Nephron progenitor cell (in vitro differentiated cells): ENCODE measurements around the gene HIVEP2.
A peak's percentile ranks its signal among the peaks of the same experiment; 100 is the strongest.

ENCODE experiments used
- DNase-seq: peaks from one replicate; pipeline ENCODE4 v3.0.0; 2021
- H3K27ac Mint-ChIP-seq: 2 replicates; pipeline ENCODE4 v1.8.0; 2021; ENCODE audit warnings: mild to moderate bottlenecking, moderate library complexity, mixed read lengths
- H3K27me3 Mint-ChIP-seq: 2 replicates; pipeline ENCODE4 v1.8.0; 2021; ENCODE audit warnings: mild to moderate bottlenecking, low read depth, mixed read lengths; ENCODE audit not compliant: poor library complexity
- H3K36me3 Mint-ChIP-seq: 2 replicates; pipeline ENCODE4 v1.8.0; 2021; ENCODE audit warnings: low read depth, mixed read lengths
- H3K4me1 Mint-ChIP-seq: 2 replicates; pipeline ENCODE4 v1.8.0; 2021; ENCODE audit warnings: mixed read lengths
- H3K4me3 Mint-ChIP-seq: 2 replicates; pipeline ENCODE4 v1.8.0; 2021; ENCODE audit warnings: mild to moderate bottlenecking, moderate library complexity, mixed read lengths
- H3K9me3 Mint-ChIP-seq: 2 replicates; pipeline ENCODE4 v1.8.0; 2021; ENCODE audit warnings: mild to moderate bottlenecking, moderate library complexity, mixed read lengths
- TF ChIP-seq, protein P1 (sequence below): fragments of 200-600 bp; sonication (generic); IDR thresholded peaks from 2 replicates; pipeline ENCODE4 v1.5.0; 2021; ENCODE audit warnings: antibody characterized with exemption

HIVEP2 gene

DNA sequence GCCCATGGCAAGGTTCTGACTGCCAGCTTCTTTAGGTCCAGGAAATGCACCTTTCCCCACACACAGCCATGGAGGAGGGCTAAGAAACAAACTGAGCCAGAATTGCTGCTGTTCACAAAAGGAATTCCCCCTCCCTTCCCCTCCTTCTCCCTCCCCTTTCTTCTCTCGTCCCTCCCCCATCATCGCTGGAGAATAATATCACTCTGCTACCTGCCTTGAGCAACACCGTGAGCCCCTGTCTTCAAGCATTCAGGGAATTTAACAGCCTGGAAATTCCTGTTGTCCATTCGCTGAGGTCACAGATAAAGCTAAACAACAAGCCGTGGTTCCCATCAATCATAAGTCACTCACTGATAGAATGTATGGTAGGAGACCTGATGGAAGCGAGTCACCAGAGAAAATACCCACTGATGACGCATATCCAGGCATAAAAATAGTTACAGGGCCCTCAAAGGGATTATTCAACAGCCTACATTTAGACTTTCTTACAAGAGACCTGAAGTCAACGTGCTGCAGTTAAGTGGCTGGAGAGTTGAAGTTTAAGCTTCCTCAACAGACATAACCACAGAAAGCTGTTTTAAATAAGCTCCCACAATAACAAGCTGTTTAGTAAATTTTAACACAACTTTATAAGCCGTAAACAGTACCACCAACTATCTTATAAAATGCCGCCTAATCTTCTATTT is 59.7 kb downstream of the HIVEP2 start:
- Mint-ChIP-seq H3K9me3 (no peaks in the 10 kb centered on the region), H3K27me3 (no peaks in the 10 kb centered on the region), H3K4me3 (peak overlapping the region; percentile 71), H3K4me1 (peaks cover 65% of the 10 kb centered on the region), H3K27ac (peak overlapping the region; percentile 98), H3K36me3 (peaks cover 4% of the 10 kb centered on the region)
- peak; percentile 35 for DNase-seq
- TF ChIP-seq, protein P1, sequence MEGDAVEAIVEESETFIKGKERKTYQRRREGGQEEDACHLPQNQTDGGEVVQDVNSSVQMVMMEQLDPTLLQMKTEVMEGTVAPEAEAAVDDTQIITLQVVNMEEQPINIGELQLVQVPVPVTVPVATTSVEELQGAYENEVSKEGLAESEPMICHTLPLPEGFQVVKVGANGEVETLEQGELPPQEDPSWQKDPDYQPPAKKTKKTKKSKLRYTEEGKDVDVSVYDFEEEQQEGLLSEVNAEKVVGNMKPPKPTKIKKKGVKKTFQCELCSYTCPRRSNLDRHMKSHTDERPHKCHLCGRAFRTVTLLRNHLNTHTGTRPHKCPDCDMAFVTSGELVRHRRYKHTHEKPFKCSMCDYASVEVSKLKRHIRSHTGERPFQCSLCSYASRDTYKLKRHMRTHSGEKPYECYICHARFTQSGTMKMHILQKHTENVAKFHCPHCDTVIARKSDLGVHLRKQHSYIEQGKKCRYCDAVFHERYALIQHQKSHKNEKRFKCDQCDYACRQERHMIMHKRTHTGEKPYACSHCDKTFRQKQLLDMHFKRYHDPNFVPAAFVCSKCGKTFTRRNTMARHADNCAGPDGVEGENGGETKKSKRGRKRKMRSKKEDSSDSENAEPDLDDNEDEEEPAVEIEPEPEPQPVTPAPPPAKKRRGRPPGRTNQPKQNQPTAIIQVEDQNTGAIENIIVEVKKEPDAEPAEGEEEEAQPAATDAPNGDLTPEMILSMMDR = no peak

DNA sequence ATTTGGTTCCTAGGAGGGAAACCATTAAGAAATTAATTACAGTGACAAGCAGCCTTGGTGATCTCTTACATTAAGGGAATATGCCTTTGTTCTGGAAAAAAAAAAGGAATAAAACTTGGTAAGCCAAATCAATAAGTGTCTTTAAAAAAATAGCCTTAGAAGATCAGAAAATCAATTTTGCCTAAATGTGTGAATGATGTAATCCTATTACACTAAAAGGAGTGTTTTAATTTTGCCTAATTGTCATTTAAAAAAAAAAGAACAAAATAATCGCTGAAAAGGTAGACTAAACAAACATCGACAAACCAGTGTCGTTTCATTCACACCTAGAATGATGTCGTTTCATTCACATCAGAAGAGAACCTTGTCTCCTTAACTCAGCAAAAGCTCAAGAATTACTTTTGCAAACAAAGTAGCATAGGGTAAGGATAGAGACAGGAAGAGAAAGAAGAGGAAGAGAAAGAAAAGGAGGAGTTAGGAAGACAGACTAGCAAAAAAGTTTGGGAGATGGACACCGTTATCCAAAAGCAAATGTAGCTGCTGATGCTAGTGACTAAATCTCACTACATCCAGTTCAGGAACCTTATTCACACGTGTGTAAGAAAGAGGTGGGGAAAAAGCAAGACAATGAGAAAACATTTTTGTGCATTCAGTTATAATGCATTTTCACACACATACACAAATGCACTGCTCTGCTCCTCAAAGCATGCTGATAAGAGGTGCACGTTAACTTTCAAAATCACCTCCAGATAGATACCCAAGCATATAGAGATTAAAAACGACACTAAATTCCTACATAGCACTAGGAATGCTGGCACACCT is 60.6 kb downstream of the HIVEP2 start:
- H3K4me1 Mint-ChIP-seq = peaks cover 74% of the 10 kb centered on the region
- H3K27me3 Mint-ChIP-seq = peaks cover 3% of the 10 kb centered on the region
- peak overlapping the region; percentile 72 for H3K4me3 Mint-ChIP-seq
- TF ChIP-seq, protein P1 = no peak
- H3K9me3 Mint-ChIP-seq = no peaks in the 10 kb centered on the region
- DNase-seq = no peak
- peaks cover 9% of the 10 kb centered on the region for H3K36me3 Mint-ChIP-seq
- peak overlapping the region; percentile 98 for H3K27ac Mint-ChIP-seq

DNA sequence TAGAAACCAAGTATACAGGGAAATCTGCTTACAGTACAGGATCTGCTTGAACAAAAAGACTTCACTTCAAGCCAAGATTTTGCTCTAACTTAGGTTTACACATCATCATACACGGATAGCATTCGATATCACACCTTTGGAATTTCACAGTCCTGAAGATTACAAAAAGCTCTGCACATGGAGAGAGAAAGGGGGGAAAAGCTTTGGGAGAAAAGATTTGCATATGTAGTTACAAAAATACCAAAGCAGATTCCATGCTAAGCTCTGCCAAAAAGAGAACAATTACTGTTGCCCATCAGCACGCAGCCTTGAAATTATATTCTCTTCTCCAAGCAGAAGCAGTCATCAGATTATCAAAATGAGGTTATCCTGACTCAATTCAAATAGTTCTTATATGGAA is 62.0 kb downstream of the HIVEP2 start:
- no peak overlapping the region for H3K27ac Mint-ChIP-seq
- peaks cover 68% of the 10 kb centered on the region for H3K4me1 Mint-ChIP-seq
- no peak for DNase-seq
- H3K36me3 Mint-ChIP-seq = peaks cover 9% of the 10 kb centered on the region
- H3K27me3 Mint-ChIP-seq = peaks cover 3% of the 10 kb centered on the region
- no peaks in the 10 kb centered on the region for H3K9me3 Mint-ChIP-seq
- H3K4me3 Mint-ChIP-seq = no peak overlapping the region
- TF ChIP-seq, protein P1 = no peak

- no peak overlapping the region for H3K27ac Mint-ChIP-seq
- no peak overlapping the region for H3K4me3 Mint-ChIP-seq
- peaks cover 4% of the 10 kb centered on the region for H3K9me3 Mint-ChIP-seq
- peaks cover 64% of the 10 kb centered on the region for H3K4me1 Mint-ChIP-seq
- TF ChIP-seq, protein P1 = no peak
- H3K36me3 Mint-ChIP-seq = peaks cover 18% of the 10 kb centered on the region
- peaks cover 3% of the 10 kb centered on the region for H3K27me3 Mint-ChIP-seq
- DNase-seq = no peak
Observed at GRCh38 chr6:142881761-142882160, 63.2 kb downstream of the HIVEP2 start.

DNA sequence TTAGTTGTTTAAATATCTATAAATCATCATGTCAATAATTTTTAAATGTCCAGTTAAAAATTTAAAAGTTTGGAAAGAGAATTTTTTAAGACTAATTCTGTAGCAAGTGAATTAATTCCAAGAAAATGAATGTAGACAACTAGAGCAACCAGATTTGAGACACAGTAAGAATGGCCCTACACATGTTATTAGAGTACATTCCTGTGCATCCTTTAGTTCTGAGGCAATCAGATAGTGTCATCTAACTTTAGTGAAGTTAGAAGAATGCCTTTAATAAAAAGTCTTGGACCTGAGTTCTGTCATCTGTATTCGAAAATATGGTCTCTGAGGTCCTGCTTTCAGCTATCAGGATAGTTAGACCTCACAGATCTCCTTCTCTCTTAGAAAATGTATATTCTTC is 63.7 kb downstream of the HIVEP2 start:
- TF ChIP-seq, protein P1 = no peak
- peaks cover 4% of the 10 kb centered on the region for H3K9me3 Mint-ChIP-seq

More for the DNA sequence above, 63.7 kb downstream of the HIVEP2 start:
- H3K27me3 Mint-ChIP-seq = peaks cover 3% of the 10 kb centered on the region
- no peak overlapping the region for H3K27ac Mint-ChIP-seq
- H3K36me3 Mint-ChIP-seq = peaks cover 18% of the 10 kb centered on the region
- DNase-seq = no peak
- no peak overlapping the region for H3K4me3 Mint-ChIP-seq
- peaks cover 60% of the 10 kb centered on the region for H3K4me1 Mint-ChIP-seq
